ENCODE results near the gene CYFIP2.

Gene CYFIP2

GRCh38 chr5:157284458-157285212 is 18.7 kb downstream of the CYFIP2 start:
- no peak overlapping the region for H3K27ac ChIP-seq (ENCODE audit: low read depth, low read length)
- H3K14ac ChIP-seq (ENCODE audit: low read length): no peak overlapping the region
- no peak overlapping the region for H4K12ac ChIP-seq (ENCODE audit: low read depth, low read length)
- no CpG with 5 or more reads among the region's 6 CpGs for WGBS (ENCODE audit: extremely low coverage, insufficient coverage, insufficient read length)
- no peak overlapping the region for H3K9ac ChIP-seq (ENCODE audit: low read length)
- no peaks in the 10 kb centered on the region for H3K79me2 ChIP-seq (ENCODE audit: control insufficient read depth, insufficient read depth, low read length, poor library complexity)
- H3K23ac ChIP-seq (ENCODE audit: low read length): no peak overlapping the region
- H3K27me3 ChIP-seq (ENCODE audit: insufficient read depth, low read length): no peaks in the 10 kb centered on the region
- no peak overlapping the region for H4K8ac ChIP-seq (ENCODE audit: low read depth, low read length)
- no peaks in the 10 kb centered on the region for H3K4me1 ChIP-seq (ENCODE audit: control insufficient read depth in 1 of 2, insufficient read depth in 2 of 2, low read length in 2 of 2)
- H3K36me3 ChIP-seq (ENCODE audit: control insufficient read depth in 1 of 2, insufficient read depth in 2 of 2, low read length in 2 of 2): no peaks in the 10 kb centered on the region
- H3K79me1 ChIP-seq (ENCODE audit: low read length): no peaks in the 10 kb centered on the region
- H2AFZ ChIP-seq (ENCODE audit: insufficient read depth, low read length, poor library complexity): no peak overlapping the region
- no peak overlapping the region for H3K18ac ChIP-seq (ENCODE audit: low read length)
- no peak overlapping the region for H2BK120ac ChIP-seq (ENCODE audit: insufficient read depth, low read length, poor library complexity)
- H2AK5ac ChIP-seq (ENCODE audit: low read length): no peak overlapping the region
- no peak for DNase-seq
- H3K4ac ChIP-seq (ENCODE audit: low read depth, low read length): no peak overlapping the region
- no peak overlapping the region for H3K4me3 ChIP-seq (ENCODE audit: low read depth, low read length)
- no peak overlapping the region for H4K91ac ChIP-seq (ENCODE audit: low read depth, low read length)
- no peak overlapping the region for H3K4me2 ChIP-seq (ENCODE audit: low read length)
- H3K9me3 ChIP-seq (ENCODE audit: insufficient read depth, low read depth, low read length): no peaks in the 10 kb centered on the region
- H2BK5ac ChIP-seq (ENCODE audit: low read depth, low read length, poor library complexity): no peak overlapping the region
- H2BK12ac ChIP-seq (ENCODE audit: low read length): no peak overlapping the region

- Histone ChIP-seq H4K8ac (ENCODE audit: low read depth, low read length) (no peak overlapping the region), H2AK5ac (ENCODE audit: low read length) (no peak overlapping the region), H3K4ac (ENCODE audit: low read depth, low read length) (no peak overlapping the region), H4K91ac (ENCODE audit: low read depth, low read length) (no peak overlapping the region), H3K4me1 (ENCODE audit: control insufficient read depth in 1 of 2, insufficient read depth in 2 of 2, low read length in 2 of 2) (peaks cover 7% of the 10 kb centered on the region in 2 experiments), H3K4me3 (ENCODE audit: low read depth, low read length) (no peak overlapping the region), H3K79me1 (ENCODE audit: low read length) (no peaks in the 10 kb centered on the region), H3K79me2 (ENCODE audit: control insufficient read depth, insufficient read depth, low read length, poor library complexity) (no peaks in the 10 kb centered on the region), H3K9me3 (ENCODE audit: insufficient read depth, low read depth, low read length) (no peaks in the 10 kb centered on the region), H4K12ac (ENCODE audit: low read depth, low read length) (no peak overlapping the region), H3K27ac (ENCODE audit: low read depth, low read length) (no peak overlapping the region), H2BK12ac (ENCODE audit: low read length) (no peak overlapping the region), H3K14ac (ENCODE audit: low read length) (no peak overlapping the region), H3K23ac (ENCODE audit: low read length) (no peak overlapping the region), H3K4me2 (ENCODE audit: low read length) (no peak overlapping the region), H2BK5ac (ENCODE audit: low read depth, low read length, poor library complexity) (no peak overlapping the region), H3K9ac (ENCODE audit: low read length) (no peak overlapping the region), H3K27me3 (ENCODE audit: insufficient read depth, low read length) (no peaks in the 10 kb centered on the region), H2BK120ac (ENCODE audit: insufficient read depth, low read length, poor library complexity) (no peak overlapping the region), H2AFZ (ENCODE audit: insufficient read depth, low read length, poor library complexity) (no peak overlapping the region), H3K18ac (ENCODE audit: low read length) (no peak overlapping the region), H3K36me3 (ENCODE audit: control insufficient read depth in 1 of 2, insufficient read depth in 2 of 2, low read length in 2 of 2) (no peaks in the 10 kb centered on the region)
- DNase-seq: no peak
- no CpG with 5 or more reads among the region's 10 CpGs for WGBS (ENCODE audit: extremely low coverage, insufficient coverage, insufficient read length)
Measured at GRCh38 chr5:157285310-157286035, 19.6 kb downstream of the CYFIP2 start.

GRCh38 chr5:157286761-157287211 is 20.9 kb downstream of the CYFIP2 start:
- no peak overlapping the region for H3K18ac ChIP-seq (ENCODE audit: low read length)
- H3K36me3 ChIP-seq (ENCODE audit: control insufficient read depth in 1 of 2, insufficient read depth in 2 of 2, low read length in 2 of 2): no peaks in the 10 kb centered on the region
- no peak overlapping the region for H3K4me3 ChIP-seq (ENCODE audit: low read depth, low read length)
- no peak overlapping the region for H2BK5ac ChIP-seq (ENCODE audit: low read depth, low read length, poor library complexity)
- no peaks in the 10 kb centered on the region for H3K27me3 ChIP-seq (ENCODE audit: insufficient read depth, low read length)
- no peak overlapping the region for H4K12ac ChIP-seq (ENCODE audit: low read depth, low read length)
- H3K4me2 ChIP-seq (ENCODE audit: low read length): no peak overlapping the region
- DNase-seq: peak in 1 of 2 donors; percentile 28
- no peak overlapping the region for H2AFZ ChIP-seq (ENCODE audit: insufficient read depth, low read length, poor library complexity)
- no peaks in the 10 kb centered on the region for H3K9me3 ChIP-seq (ENCODE audit: insufficient read depth, low read depth, low read length)
- peaks cover 12 to 14% of the 10 kb centered on the region in 2 experiments for H3K4me1 ChIP-seq (ENCODE audit: control insufficient read depth in 1 of 2, insufficient read depth in 2 of 2, low read length in 2 of 2)
- H3K27ac ChIP-seq (ENCODE audit: low read depth, low read length): no peak overlapping the region
- H3K14ac ChIP-seq (ENCODE audit: low read length): no peak overlapping the region
- no peak overlapping the region for H2BK12ac ChIP-seq (ENCODE audit: low read length)
- no peaks in the 10 kb centered on the region for H3K79me2 ChIP-seq (ENCODE audit: control insufficient read depth, insufficient read depth, low read length, poor library complexity)
- H3K23ac ChIP-seq (ENCODE audit: low read length): no peak overlapping the region
- H4K8ac ChIP-seq (ENCODE audit: low read depth, low read length): no peak overlapping the region
- no peaks in the 10 kb centered on the region for H3K79me1 ChIP-seq (ENCODE audit: low read length)
- no CpG with 5 or more reads among the region's 7 CpGs for WGBS (ENCODE audit: extremely low coverage, insufficient coverage, insufficient read length)
- no peak overlapping the region for H4K91ac ChIP-seq (ENCODE audit: low read depth, low read length)
- no peak overlapping the region for H2AK5ac ChIP-seq (ENCODE audit: low read length)
- no peak overlapping the region for H3K9ac ChIP-seq (ENCODE audit: low read length)
- no peak overlapping the region for H3K4ac ChIP-seq (ENCODE audit: low read depth, low read length)
- no peak overlapping the region for H2BK120ac ChIP-seq (ENCODE audit: insufficient read depth, low read length, poor library complexity)

- H2AK5ac ChIP-seq (ENCODE audit: low read length): no peak overlapping the region
- no CpG with 5 or more reads among the region's 4 CpGs for WGBS (ENCODE audit: extremely low coverage, insufficient coverage, insufficient read length)
- no peak overlapping the region for H4K12ac ChIP-seq (ENCODE audit: low read depth, low read length)
- peaks cover 12 to 14% of the 10 kb centered on the region in 2 experiments for H3K4me1 ChIP-seq (ENCODE audit: control insufficient read depth in 1 of 2, insufficient read depth in 2 of 2, low read length in 2 of 2)
- no peaks in the 10 kb centered on the region for H3K79me2 ChIP-seq (ENCODE audit: control insufficient read depth, insufficient read depth, low read length, poor library complexity)
- H3K27ac ChIP-seq (ENCODE audit: low read depth, low read length): no peak overlapping the region
- H3K14ac ChIP-seq (ENCODE audit: low read length): no peak overlapping the region
- no peak overlapping the region for H2BK5ac ChIP-seq (ENCODE audit: low read depth, low read length, poor library complexity)
- H2AFZ ChIP-seq (ENCODE audit: insufficient read depth, low read length, poor library complexity): no peak overlapping the region
- H3K4ac ChIP-seq (ENCODE audit: low read depth, low read length): no peak overlapping the region
- no peaks in the 10 kb centered on the region for H3K9me3 ChIP-seq (ENCODE audit: insufficient read depth, low read depth, low read length)
- no peak overlapping the region for H3K18ac ChIP-seq (ENCODE audit: low read length)
- no peak overlapping the region for H4K8ac ChIP-seq (ENCODE audit: low read depth, low read length)
- no peak overlapping the region for H3K4me3 ChIP-seq (ENCODE audit: low read depth, low read length)
- DNase-seq: peak; percentile 78 to 84
- no peak overlapping the region for H4K91ac ChIP-seq (ENCODE audit: low read depth, low read length)
- no peak overlapping the region for H2BK12ac ChIP-seq (ENCODE audit: low read length)
- H3K9ac ChIP-seq (ENCODE audit: low read length): no peak overlapping the region
- no peak overlapping the region for H3K23ac ChIP-seq (ENCODE audit: low read length)
- no peak overlapping the region for H3K4me2 ChIP-seq (ENCODE audit: low read length)
- no peaks in the 10 kb centered on the region for H3K36me3 ChIP-seq (ENCODE audit: control insufficient read depth in 1 of 2, insufficient read depth in 2 of 2, low read length in 2 of 2)
- no peaks in the 10 kb centered on the region for H3K27me3 ChIP-seq (ENCODE audit: insufficient read depth, low read length)
- H2BK120ac ChIP-seq (ENCODE audit: insufficient read depth, low read length, poor library complexity): no peak overlapping the region
- no peaks in the 10 kb centered on the region for H3K79me1 ChIP-seq (ENCODE audit: low read length)
Measured at GRCh38 chr5:157288405-157289163, 22.7 kb downstream of the CYFIP2 start.
